ENCODE data around the gene COMT. TPM values are rescaled to one million over a fixed set of nuclear protein-coding genes. Genes with fewer than 3 reads are reported as not detected.

COMT gene
- total and polyA plus RNA-seq, 9 of the 15 experiments (the other 6 are each of a cell fraction or from before 2014, with no cell fraction given) = 12.5 to 351 (median 155) TPM

DNA sequence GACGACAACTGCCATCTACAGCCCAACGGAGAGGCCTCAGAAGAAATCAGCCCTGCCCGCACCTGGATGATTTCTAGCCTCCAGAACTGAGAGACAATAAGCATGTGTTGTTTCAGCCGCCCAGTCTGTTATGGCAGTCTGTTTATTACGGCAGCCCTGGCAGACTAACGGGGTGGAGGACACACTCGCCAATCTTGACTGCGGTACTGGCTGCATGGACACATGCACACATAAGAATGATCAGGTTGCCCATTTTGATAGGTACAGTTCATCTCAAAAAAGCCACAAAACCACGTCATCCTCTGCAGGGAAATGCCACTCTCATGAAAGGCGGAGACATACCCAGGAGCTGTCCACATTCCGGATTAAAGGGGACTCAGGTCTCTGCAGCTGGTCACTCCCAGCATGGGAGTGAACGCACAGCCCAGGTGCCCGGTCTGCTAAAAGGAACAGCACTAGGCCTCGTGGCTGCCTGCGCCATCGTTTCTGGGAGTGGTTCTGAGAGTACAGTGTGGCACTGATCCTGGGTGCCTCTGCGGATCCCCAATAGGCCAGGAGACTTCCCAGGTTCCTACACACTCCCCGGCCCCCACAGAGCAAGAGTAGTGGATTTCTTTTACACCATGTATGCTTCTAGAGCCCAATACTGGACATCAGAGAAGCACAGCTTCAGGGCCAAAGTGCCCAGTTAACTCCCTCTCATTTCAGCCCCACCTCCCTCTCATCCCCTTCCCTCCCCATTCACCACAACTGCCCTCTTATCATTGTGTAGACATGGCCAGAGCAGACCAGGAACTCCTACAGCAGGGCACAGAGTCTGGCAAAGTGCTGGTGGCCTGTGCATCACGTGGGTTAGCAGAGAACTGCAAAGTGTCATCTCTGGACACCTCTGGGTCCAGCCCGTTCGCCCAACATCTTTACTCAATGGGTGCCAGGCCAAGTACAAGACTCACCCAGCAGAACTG lies 11.7 kb upstream of the COMT start (continued):
- TF ChIP-seq TRIM28 (IDR thresholded peaks at IDR 0.05) (no peak), ZFPM2 (CRISPR knock-in tag; IDR thresholded peaks at IDR 0.05) (no peak), SP1 (CRISPR knock-in tag; IDR thresholded peaks at IDR 0.05) (no peak), SETDB1 (IDR thresholded peaks at IDR 0.05; ENCODE audit: low read length) (peak; percentile 33), LEF1 (IDR thresholded peaks at IDR 0.05) (no peak), CHD2 (IDR thresholded peaks at IDR 0.05; ENCODE audit: low read depth, low read length) (no peak), SMARCA4 (IDR thresholded peaks at IDR 0.05) (no peak), ZNF696 (CRISPR knock-in tag; conservative IDR thresholded peaks at IDR 0.05) (no peak), HDAC1 (IDR thresholded peaks at IDR 0.05) (no peak), ZC3H4 (CRISPR knock-in tag; IDR thresholded peaks at IDR 0.05; ENCODE audit: borderline replicate concordance) (peak; percentile 11; the same call in 1 of the 2 replicates), WHSC1 (IDR thresholded peaks at IDR 0.05; ENCODE audit: low read length) (peak; percentile 22), ZNF778 (CRISPR knock-in tag; IDR thresholded peaks at IDR 0.05) (no peak), TAF15 (IDR thresholded peaks at IDR 0.05; ENCODE audit: low read depth, low read length) (no peak), HCFC1 (IDR thresholded peaks at IDR 0.05; ENCODE audit: low read depth, low read length) (no peak), ZNF717 (CRISPR knock-in tag; IDR thresholded peaks at IDR 0.05) (no peak), PHB (CRISPR knock-in tag; IDR thresholded peaks at IDR 0.05) (no peak), ZBTB7A (IDR thresholded peaks at IDR 0.05; ENCODE audit: borderline replicate concordance, control insufficient read depth, low read depth, low read length) (no peak)
- TF ChIP-seq, protein P1, sequence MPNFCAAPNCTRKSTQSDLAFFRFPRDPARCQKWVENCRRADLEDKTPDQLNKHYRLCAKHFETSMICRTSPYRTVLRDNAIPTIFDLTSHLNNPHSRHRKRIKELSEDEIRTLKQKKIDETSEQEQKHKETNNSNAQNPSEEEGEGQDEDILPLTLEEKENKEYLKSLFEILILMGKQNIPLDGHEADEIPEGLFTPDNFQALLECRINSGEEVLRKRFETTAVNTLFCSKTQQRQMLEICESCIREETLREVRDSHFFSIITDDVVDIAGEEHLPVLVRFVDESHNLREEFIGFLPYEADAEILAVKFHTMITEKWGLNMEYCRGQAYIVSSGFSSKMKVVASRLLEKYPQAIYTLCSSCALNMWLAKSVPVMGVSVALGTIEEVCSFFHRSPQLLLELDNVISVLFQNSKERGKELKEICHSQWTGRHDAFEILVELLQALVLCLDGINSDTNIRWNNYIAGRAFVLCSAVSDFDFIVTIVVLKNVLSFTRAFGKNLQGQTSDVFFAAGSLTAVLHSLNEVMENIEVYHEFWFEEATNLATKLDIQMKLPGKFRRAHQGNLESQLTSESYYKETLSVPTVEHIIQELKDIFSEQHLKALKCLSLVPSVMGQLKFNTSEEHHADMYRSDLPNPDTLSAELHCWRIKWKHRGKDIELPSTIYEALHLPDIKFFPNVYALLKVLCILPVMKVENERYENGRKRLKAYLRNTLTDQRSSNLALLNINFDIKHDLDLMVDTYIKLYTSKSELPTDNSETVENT (CRISPR knock-in tag; IDR thresholded peaks at IDR 0.05) = 0 out of 2 replicates have a peak, but pooled peaks have one; percentile 18
- TF ChIP-seq, protein P2, sequence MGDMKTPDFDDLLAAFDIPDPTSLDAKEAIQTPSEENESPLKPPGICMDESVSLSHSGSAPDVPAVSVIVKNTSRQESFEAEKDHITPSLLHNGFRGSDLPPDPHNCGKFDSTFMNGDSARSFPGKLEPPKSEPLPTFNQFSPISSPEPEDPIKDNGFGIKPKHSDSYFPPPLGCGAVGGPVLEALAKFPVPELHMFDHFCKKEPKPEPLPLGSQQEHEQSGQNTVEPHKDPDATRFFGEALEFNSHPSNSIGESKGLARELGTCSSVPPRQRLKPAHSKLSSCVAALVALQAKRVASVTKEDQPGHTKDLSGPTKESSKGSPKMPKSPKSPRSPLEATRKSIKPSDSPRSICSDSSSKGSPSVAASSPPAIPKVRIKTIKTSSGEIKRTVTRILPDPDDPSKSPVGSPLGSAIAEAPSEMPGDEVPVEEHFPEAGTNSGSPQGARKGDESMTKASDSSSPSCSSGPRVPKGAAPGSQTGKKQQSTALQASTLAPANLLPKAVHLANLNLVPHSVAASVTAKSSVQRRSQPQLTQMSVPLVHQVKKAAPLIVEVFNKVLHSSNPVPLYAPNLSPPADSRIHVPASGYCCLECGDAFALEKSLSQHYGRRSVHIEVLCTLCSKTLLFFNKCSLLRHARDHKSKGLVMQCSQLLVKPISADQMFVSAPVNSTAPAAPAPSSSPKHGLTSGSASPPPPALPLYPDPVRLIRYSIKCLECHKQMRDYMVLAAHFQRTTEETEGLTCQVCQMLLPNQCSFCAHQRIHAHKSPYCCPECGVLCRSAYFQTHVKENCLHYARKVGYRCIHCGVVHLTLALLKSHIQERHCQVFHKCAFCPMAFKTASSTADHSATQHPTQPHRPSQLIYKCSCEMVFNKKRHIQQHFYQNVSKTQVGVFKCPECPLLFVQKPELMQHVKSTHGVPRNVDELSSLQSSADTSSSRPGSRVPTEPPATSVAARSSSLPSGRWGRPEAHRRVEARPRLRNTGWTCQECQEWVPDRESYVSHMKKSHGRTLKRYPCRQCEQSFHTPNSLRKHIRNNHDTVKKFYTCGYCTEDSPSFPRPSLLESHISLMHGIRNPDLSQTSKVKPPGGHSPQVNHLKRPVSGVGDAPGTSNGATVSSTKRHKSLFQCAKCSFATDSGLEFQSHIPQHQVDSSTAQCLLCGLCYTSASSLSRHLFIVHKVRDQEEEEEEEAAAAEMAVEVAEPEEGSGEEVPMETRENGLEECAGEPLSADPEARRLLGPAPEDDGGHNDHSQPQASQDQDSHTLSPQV (IDR thresholded peaks at IDR 0.05) = no peak
- TF ChIP-seq, protein P3, sequence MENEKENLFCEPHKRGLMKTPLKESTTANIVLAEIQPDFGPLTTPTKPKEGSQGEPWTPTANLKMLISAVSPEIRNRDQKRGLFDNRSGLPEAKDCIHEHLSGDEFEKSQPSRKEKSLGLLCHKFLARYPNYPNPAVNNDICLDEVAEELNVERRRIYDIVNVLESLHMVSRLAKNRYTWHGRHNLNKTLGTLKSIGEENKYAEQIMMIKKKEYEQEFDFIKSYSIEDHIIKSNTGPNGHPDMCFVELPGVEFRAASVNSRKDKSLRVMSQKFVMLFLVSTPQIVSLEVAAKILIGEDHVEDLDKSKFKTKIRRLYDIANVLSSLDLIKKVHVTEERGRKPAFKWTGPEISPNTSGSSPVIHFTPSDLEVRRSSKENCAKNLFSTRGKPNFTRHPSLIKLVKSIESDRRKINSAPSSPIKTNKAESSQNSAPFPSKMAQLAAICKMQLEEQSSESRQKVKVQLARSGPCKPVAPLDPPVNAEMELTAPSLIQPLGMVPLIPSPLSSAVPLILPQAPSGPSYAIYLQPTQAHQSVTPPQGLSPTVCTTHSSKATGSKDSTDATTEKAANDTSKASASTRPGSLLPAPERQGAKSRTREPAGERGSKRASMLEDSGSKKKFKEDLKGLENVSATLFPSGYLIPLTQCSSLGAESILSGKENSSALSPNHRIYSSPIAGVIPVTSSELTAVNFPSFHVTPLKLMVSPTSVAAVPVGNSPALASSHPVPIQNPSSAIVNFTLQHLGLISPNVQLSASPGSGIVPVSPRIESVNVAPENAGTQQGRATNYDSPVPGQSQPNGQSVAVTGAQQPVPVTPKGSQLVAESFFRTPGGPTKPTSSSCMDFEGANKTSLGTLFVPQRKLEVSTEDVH (IDR thresholded peaks at IDR 0.05; ENCODE audit: low read depth, partially characterized antibody) = no peak
